Right atrium auricular region (tissue), 2 donors: Measurements from ENCODE around the gene RPTOR. TPM values are rescaled to one million over a fixed set of nuclear protein-coding genes. Genes with fewer than 3 reads are reported as not detected.
A peak's percentile ranks its signal among the peaks of the same experiment; 100 is the strongest.

Experiments used
- DNase-seq: peaks from one replicate; pipeline ENCODE4 v3.0.0-alpha.2; 2019; ENCODE audit warnings: low spot score
- H3K27ac ChIP-seq, 2 donors: fragments of 200-600 bp; sonication (generic); 1 replicate in 1 of 2; 2 replicates in 1 of 2; pipeline ENCODE4 v1.5.1; 2016 to 2019
- H3K27me3 ChIP-seq, 2 donors: fragments of 200-600 bp; sonication (generic); one replicate each; pipeline versions ENCODE4 v1.5.1 to v1.6.0; 2017 to 2019
- H3K36me3 ChIP-seq: fragments of 200-600 bp; sonication (generic); one replicate; pipeline ENCODE4 v1.5.1; 2016
- H3K4me1 ChIP-seq, 2 donors: fragments of 200-600 bp; sonication (generic); one replicate each; pipeline versions ENCODE4 v1.5.1 to v1.6.0; 2017 to 2019
- H3K4me3 ChIP-seq, 2 donors: fragments of 200-600 bp; sonication (generic); 1 replicate in 1 of 2; 2 replicates in 1 of 2; pipeline ENCODE4 v1.5.1; 2017 to 2019; ENCODE audit warnings: mild to moderate bottlenecking in 1 of 2, moderate library complexity in 1 of 2
- H3K9me3 ChIP-seq, 2 donors: fragments of 200-600 bp; sonication (generic); one replicate each; pipeline ENCODE4 v1.5.1; 2019
- CTCF ChIP-seq, 2 donors: fragments of 200-600 bp; sonication (generic); IDR thresholded peaks; one replicate each; pipeline ENCODE4 v1.5.1; 2019; ENCODE audit warnings: antibody characterized with exemption in 2 of 2
- total RNA-seq, 2 donors: library from RNA; depleted of rRNA; stranded (reverse); fragments of >200 nt; gene quantifications; one replicate each; pipeline ENCODE4 v1.1.0, GENCODE V29; 2016

RPTOR gene
- total RNA-seq, 2 donors from 2014 or later: 19.9 to 22.6 TPM

- TF ChIP-seq CTCF (IDR thresholded peaks at IDR 0.05): no peak
- H3K9me3 ChIP-seq: no peaks in the 10 kb centered on the region
- H3K4me3 ChIP-seq: no peak overlapping the region
- H3K4me1 ChIP-seq: peaks cover 0 to 3% of the 10 kb centered on the region in 2 donors
- no peaks in the 10 kb centered on the region for H3K27me3 ChIP-seq
- H3K27ac ChIP-seq: no peak overlapping the region
- no peaks in the 10 kb centered on the region for H3K36me3 ChIP-seq
- DNase-seq: no peak
Observed at GRCh38 chr17:80774643-80775281, 230.1 kb downstream of the RPTOR start.

- H3K27ac ChIP-seq: no peak overlapping the region
- no peaks in the 10 kb centered on the region for H3K36me3 ChIP-seq
- no peak for DNase-seq
- H3K4me1 ChIP-seq: peaks cover 0 to 5% of the 10 kb centered on the region in 2 donors
- no peak overlapping the region for H3K4me3 ChIP-seq
- no peak for TF ChIP-seq CTCF (IDR thresholded peaks at IDR 0.05)
- no peaks in the 10 kb centered on the region for H3K9me3 ChIP-seq
- no peaks in the 10 kb centered on the region for H3K27me3 ChIP-seq
Observed at GRCh38 chr17:80775863-80776262, 231.2 kb downstream of the RPTOR start.

- TF ChIP-seq CTCF (IDR thresholded peaks at IDR 0.05): no peak
- H3K4me3 ChIP-seq: no peak overlapping the region
- no peak for DNase-seq
- H3K27ac ChIP-seq: no peak overlapping the region
- no peaks in the 10 kb centered on the region for H3K9me3 ChIP-seq
- no peaks in the 10 kb centered on the region for H3K27me3 ChIP-seq
- peaks cover 0 to 5% of the 10 kb centered on the region in 2 donors for H3K4me1 ChIP-seq
- no peaks in the 10 kb centered on the region for H3K36me3 ChIP-seq
Observed at GRCh38 chr17:80777274-80777673, 232.6 kb downstream of the RPTOR start.

- Histone ChIP-seq H3K9me3 (no peaks in the 10 kb centered on the region), H3K36me3 (no peaks in the 10 kb centered on the region), H3K27me3 (no peaks in the 10 kb centered on the region), H3K4me1 (peaks cover 0 to 5% of the 10 kb centered on the region in 2 donors), H3K4me3 (no peak overlapping the region), H3K27ac (no peak overlapping the region)
- no peak for TF ChIP-seq CTCF (IDR thresholded peaks at IDR 0.05)
- no peak for DNase-seq
Observed at GRCh38 chr17:80778716-80779115, 234.1 kb downstream of the RPTOR start.

GRCh38 chr17:80779336-80779735, 234.7 kb downstream of the RPTOR start:
- no peak overlapping the region for H3K4me3 ChIP-seq
- H3K4me1 ChIP-seq: peaks cover 0 to 5% of the 10 kb centered on the region in 2 donors
- no peaks in the 10 kb centered on the region for H3K27me3 ChIP-seq
- no peak for DNase-seq
- H3K9me3 ChIP-seq: no peaks in the 10 kb centered on the region
- no peak for TF ChIP-seq CTCF (IDR thresholded peaks at IDR 0.05)
- H3K27ac ChIP-seq: no peak overlapping the region
- H3K36me3 ChIP-seq: no peaks in the 10 kb centered on the region

- DNase-seq: peak; percentile 71
- no peak overlapping the region for H3K27ac ChIP-seq
- H3K9me3 ChIP-seq: no peaks in the 10 kb centered on the region
- no peaks in the 10 kb centered on the region for H3K27me3 ChIP-seq
- no peak for TF ChIP-seq CTCF (IDR thresholded peaks at IDR 0.05)
- H3K36me3 ChIP-seq: no peaks in the 10 kb centered on the region
- H3K4me1 ChIP-seq: peaks cover 0 to 5% of the 10 kb centered on the region in 2 donors
- no peak overlapping the region for H3K4me3 ChIP-seq
Observed at GRCh38 chr17:80779961-80780380, 235.3 kb downstream of the RPTOR start.
